KOPT-K1 (cell line): Measurements from ENCODE around the gene CCNK.

ENCODE experiments used
- H3K27ac ChIP-seq: fragments of 200-600 bp; sonication (generic); 2 replicates; pipeline ENCODE4 v1.5.1; 2016; ENCODE audit warnings: antibody characterized with exemption, mild to moderate bottlenecking, low read depth, low read length; ENCODE audit not compliant: poor library complexity, severe bottlenecking
- H3K36me3 ChIP-seq: fragments of 200-600 bp; sonication (generic); 2 replicates; pipeline ENCODE4 v1.5.1; 2017; ENCODE audit warnings: antibody characterized with exemption, mild to moderate bottlenecking, low read length, moderate library complexity; ENCODE audit not compliant: insufficient read depth
- H3K9me3 ChIP-seq: fragments of 200-600 bp; sonication (generic); 2 replicates; pipeline ENCODE4 v1.5.1; 2017; ENCODE audit warnings: antibody characterized with exemption, low read length, mild to moderate bottlenecking; ENCODE audit not compliant: insufficient read depth, poor library complexity, severe bottlenecking

CCNK gene

GRCh38 chr14:99476864-99477263, 4.3 kb upstream of the CCNK start:
- no peak overlapping the region for H3K27ac ChIP-seq
- no peaks in the 10 kb centered on the region for H3K36me3 ChIP-seq
- no peaks in the 10 kb centered on the region for H3K9me3 ChIP-seq

- Histone ChIP-seq H3K36me3 (no peaks in the 10 kb centered on the region), H3K9me3 (no peaks in the 10 kb centered on the region), H3K27ac (no peak overlapping the region)
These were observed 3.1 kb upstream of the CCNK start for GRCh38 chr14:99478128-99478527.

GRCh38 chr14:99479160-99479905, 1.9 kb upstream of the CCNK start:
- H3K27ac ChIP-seq, result peak overlapping the region; percentile 68
- no peaks in the 10 kb centered on the region for H3K36me3 ChIP-seq
- H3K9me3 ChIP-seq, result no peaks in the 10 kb centered on the region

GRCh38 chr14:99479906-99480869, 1.0 kb upstream of the CCNK start, which contains the start of gene SETD3:
Gene SETD3 (minus strand): TSS chr14:99480859. CDS start chr14:99465805, 15,054 bp downstream.
- no peaks in the 10 kb centered on the region for H3K36me3 ChIP-seq
- H3K9me3 ChIP-seq, result no peaks in the 10 kb centered on the region
- peak within 1 kb of the TSS; percentile 68 for H3K27ac ChIP-seq

GRCh38 chr14:99481745-99482099, 513 bp downstream of the CCNK start:
- Histone ChIP-seq H3K9me3 (no peaks in the 10 kb centered on the region), H3K27ac (peak overlapping the region; percentile 68), H3K36me3 (no peaks in the 10 kb centered on the region)

- H3K36me3 ChIP-seq, result no peaks in the 10 kb centered on the region
- no peaks in the 10 kb centered on the region for H3K9me3 ChIP-seq
- no peak overlapping the region for H3K27ac ChIP-seq
These were observed 2.9 kb downstream of the CCNK start for GRCh38 chr14:99484106-99484505.

- no peaks in the 10 kb centered on the region for H3K9me3 ChIP-seq
- H3K36me3 ChIP-seq, result peaks cover 97% of the 10 kb centered on the region
These were observed 16.1 kb downstream of the CCNK start for GRCh38 chr14:99497341-99497740.

GRCh38 chr14:99497894-99498293, 16.7 kb downstream of the CCNK start:
- no peaks in the 10 kb centered on the region for H3K9me3 ChIP-seq
- no peak overlapping the region for H3K27ac ChIP-seq
- peaks cover 97% of the 10 kb centered on the region for H3K36me3 ChIP-seq

More at GRCh38 chr14:99497341-99497740, 16.1 kb downstream of the CCNK start:
- H3K27ac ChIP-seq, result no peak overlapping the region

GRCh38 chr14:99502989-99503421, 21.8 kb downstream of the CCNK start:
- no peak overlapping the region for H3K27ac ChIP-seq
- H3K36me3 ChIP-seq, result peaks cover 99% of the 10 kb centered on the region
- no peaks in the 10 kb centered on the region for H3K9me3 ChIP-seq

GRCh38 chr14:99503848-99504453, 22.7 kb downstream of the CCNK start:
- Histone ChIP-seq H3K27ac (no peak overlapping the region), H3K36me3 (peaks cover 99% of the 10 kb centered on the region), H3K9me3 (no peaks in the 10 kb centered on the region)

GRCh38 chr14:99505089-99505488, 23.9 kb downstream of the CCNK start:
- Histone ChIP-seq H3K36me3 (peaks cover 98% of the 10 kb centered on the region), H3K9me3 (no peaks in the 10 kb centered on the region), H3K27ac (no peak overlapping the region)

- no peaks in the 10 kb centered on the region for H3K9me3 ChIP-seq
- peaks cover 95% of the 10 kb centered on the region for H3K36me3 ChIP-seq
- no peak overlapping the region for H3K27ac ChIP-seq
These were observed 25.1 kb downstream of the CCNK start for GRCh38 chr14:99506276-99506675.

- Histone ChIP-seq H3K36me3 (peaks cover 95% of the 10 kb centered on the region), H3K27ac (no peak overlapping the region), H3K9me3 (no peaks in the 10 kb centered on the region)
These were observed 26.8 kb downstream of the CCNK start for GRCh38 chr14:99507860-99508640.

- Histone ChIP-seq H3K36me3 (peaks cover 95% of the 10 kb centered on the region), H3K9me3 (no peaks in the 10 kb centered on the region), H3K27ac (no peak overlapping the region)
These were observed 27.9 kb downstream of the CCNK start for GRCh38 chr14:99508896-99509629.
